ENCODE data around the gene GATA2. TPM values are rescaled to one million over a fixed set of nuclear protein-coding genes. Genes with fewer than 3 reads are reported as not detected.

Gene GATA2
- total RNA-seq, 6 donors from 2014 or later: 17.8 to 97.0 (median 63.0) TPM

GRCh38 chr3:128442070-128442469 lies 50.9 kb downstream of the GATA2 start:
- Histone ChIP-seq H3K27me3 (no peaks in the 10 kb centered on the region), H3K4me3 (no peak overlapping the region), H3K9me3 (no peaks in the 10 kb centered on the region), H3K36me3 (no peaks in the 10 kb centered on the region), H3K27ac (no peak overlapping the region), H3K4me1 (no peaks in the 10 kb centered on the region)
- no peak for TF ChIP-seq POLR2AphosphoS5 (IDR thresholded peaks at IDR 0.05)
- no peak for TF ChIP-seq CTCF (IDR thresholded peaks at IDR 0.05)
- TF ChIP-seq EP300 (IDR thresholded peaks at IDR 0.05): no peak
- no peak for TF ChIP-seq POLR2A (IDR thresholded peaks at IDR 0.05)
- no peak for ATAC-seq (ENCODE audit: low FRiP score in 2 of 2)
- 87% methylated on average over 7 of the region's 7 CpGs; no CpG with 5 or more reads in 1 of the 2 donors for WGBS, 2 donors
- DNase-seq: no peak

- ATAC-seq (ENCODE audit: low FRiP score in 2 of 2): no peak
Observed at GRCh38 chr3:128439226-128439625, 53.8 kb downstream of the GATA2 start.

GRCh38 chr3:128438488-128439072 lies 54.4 kb downstream of the GATA2 start:
- no peak overlapping the region for H3K4me3 ChIP-seq
- no peaks in the 10 kb centered on the region for H3K4me1 ChIP-seq
- DNase-seq: no peak
- H3K27me3 ChIP-seq: peaks cover 0 to 1% (median 0%) of the 10 kb centered on the region in 4 donors
- H3K36me3 ChIP-seq: no peaks in the 10 kb centered on the region
- no peaks in the 10 kb centered on the region for H3K9me3 ChIP-seq
- TF ChIP-seq CTCF (IDR thresholded peaks at IDR 0.05): no peak
- no peak for TF ChIP-seq EP300 (IDR thresholded peaks at IDR 0.05)
- no peak for TF ChIP-seq POLR2AphosphoS5 (IDR thresholded peaks at IDR 0.05)
- TF ChIP-seq POLR2A (IDR thresholded peaks at IDR 0.05): no peak
- ATAC-seq (ENCODE audit: low FRiP score in 2 of 2): no peak
- H3K27ac ChIP-seq: no peak overlapping the region
- WGBS, 2 donors: 70 to 75% methylated on average over 1 to 6 of the region's 6 CpGs

More at GRCh38 chr3:128439226-128439625, 53.8 kb downstream of the GATA2 start:
- H3K27me3 ChIP-seq: no peaks in the 10 kb centered on the region
- DNase-seq: no peak
- TF ChIP-seq POLR2AphosphoS5 (IDR thresholded peaks at IDR 0.05) (no peak), EP300 (IDR thresholded peaks at IDR 0.05) (no peak), CTCF (IDR thresholded peaks at IDR 0.05) (no peak), POLR2A (IDR thresholded peaks at IDR 0.05) (no peak)
- no peaks in the 10 kb centered on the region for H3K9me3 ChIP-seq
- no peaks in the 10 kb centered on the region for H3K4me1 ChIP-seq
- WGBS, 2 donors: 72 to 86% methylated on average over 2 to 3 of the region's 3 CpGs
- H3K4me3 ChIP-seq: no peak overlapping the region
- H3K36me3 ChIP-seq: no peaks in the 10 kb centered on the region
- no peak overlapping the region for H3K27ac ChIP-seq

- H3K36me3 ChIP-seq: no peaks in the 10 kb centered on the region
- 84 to 90% methylated on average over 3 of the region's 3 CpGs for WGBS, 2 donors
- peaks cover 0 to 18% (median 8%) of the 10 kb centered on the region in 4 donors for H3K27me3 ChIP-seq
Observed at GRCh38 chr3:128436214-128436613, 56.8 kb downstream of the GATA2 start.

More at GRCh38 chr3:128436214-128436613, 56.8 kb downstream of the GATA2 start:
- Histone ChIP-seq H3K27ac (no peak overlapping the region), H3K4me1 (peaks cover 9 to 13% (median 12%) of the 10 kb centered on the region in 4 donors), H3K9me3 (no peaks in the 10 kb centered on the region), H3K4me3 (no peak overlapping the region)
- DNase-seq (no peak), ATAC-seq (ENCODE audit: low FRiP score in 2 of 2) (no peak)
- TF ChIP-seq CTCF (IDR thresholded peaks at IDR 0.05): no peak
- TF ChIP-seq POLR2AphosphoS5 (IDR thresholded peaks at IDR 0.05): no peak
